HepG2 (cell line): ENCODE data around the gene ZNF670. TPM values are rescaled to one million over a fixed set of nuclear protein-coding genes. Genes with fewer than 3 reads are reported as not detected.
A peak's percentile ranks its signal among the peaks of the same experiment; 100 is the strongest.

Experiments used
- AGO1 ChIP-seq: fragments of 200-400 bp; formaldehyde crosslinking; IDR thresholded peaks from 2 replicates; pipeline ENCODE4 v1.6.1; 2017; ENCODE audit warnings: mild to moderate bottlenecking, low read depth, low read length, moderate library complexity; ENCODE audit not compliant: poor library complexity, severe bottlenecking
- GFI1 ChIP-seq: sonication (generic); formaldehyde crosslinking; IDR thresholded peaks from 2 replicates; pipeline ENCODE4 v1.5.0; 2020; ENCODE audit warnings: missing genetic modification reagents, mild to moderate bottlenecking, borderline replicate concordance
- JUND ChIP-seq: sonication (generic); formaldehyde crosslinking; IDR thresholded peaks from 2 replicates; pipeline ENCODE4 v1.8.0; 2022; ENCODE audit warnings: mild to moderate bottlenecking, missing genetic modification reagents
- SAP130 ChIP-seq: IDR thresholded peaks from 2 replicates; pipeline ENCODE4 v1.6.1; 2016; ENCODE audit warnings: low read depth
- SNAPC2 ChIP-seq: sonication (generic); formaldehyde crosslinking; IDR thresholded peaks from 2 replicates; pipeline ENCODE4 v1.8.1; 2022; ENCODE audit warnings: mild to moderate bottlenecking, missing genetic modification reagents
- ZFYVE20 ChIP-seq: sonication (generic); formaldehyde crosslinking; IDR thresholded peaks from 2 replicates; pipeline ENCODE4 v1.8.0; 2023; ENCODE audit warnings: low read depth, mild to moderate bottlenecking, moderate library complexity, missing genetic modification reagents, borderline replicate concordance
- ZNF501 ChIP-seq: sonication (generic); formaldehyde crosslinking; IDR thresholded peaks from 2 replicates; pipeline ENCODE4 v1.5.1; 2020; ENCODE audit warnings: mild to moderate bottlenecking, moderate library complexity, missing genetic modification reagents
- polyA plus RNA-seq, 8 experiments: library from polyadenylated mRNA; depleted of rRNA in 3 of 8; stranded (reverse) in 7 of 8; unstranded in 1 of 8; fragments of >200 nt; fragmentation: Illumina TruSeq in 4 of 8; extraction: Trizol in 4 of 8; gene quantifications; 2 replicates each; pipeline versions ENCODE4 v1.2.1 to v1.2.3, GENCODE V29; 2011 to 2016; ENCODE audit warnings: low read depth in 4 of 8, missing spikeins in 1 of 8, mixed read lengths in 1 of 8; ENCODE audit not compliant: insufficient read depth in 1 of 8
- total RNA-seq, 5 experiments: library from RNA; depleted of rRNA; stranded (reverse); fragments of >200 nt; fragmentation: Illumina TruSeq; extraction: Trizol; gene quantifications; 2 replicates each; pipeline ENCODE4 v1.2.3, GENCODE V29; 2016; ENCODE audit warnings: low read depth in 1 of 5
- TF ChIP-seq, protein P1 (sequence below): sonication (generic); formaldehyde crosslinking; IDR thresholded peaks from 2 replicates; pipeline ENCODE4 v1.5.1; 2020; ENCODE audit warnings: mild to moderate bottlenecking, missing genetic modification reagents, borderline replicate concordance
- TF ChIP-seq, protein P2 (sequence below): sonication (generic); formaldehyde crosslinking; IDR thresholded peaks from 2 replicates; pipeline ENCODE4 v1.9.0; 2021; ENCODE audit warnings: missing genetic modification reagents, borderline replicate concordance
- TF ChIP-seq, protein P3 (sequence below): sonication (generic); formaldehyde crosslinking; IDR thresholded peaks from 2 replicates; pipeline ENCODE4 v1.4.0; 2020; ENCODE audit warnings: missing genetic modification reagents
- TF ChIP-seq, protein P4 (sequence below): sonication (generic); formaldehyde crosslinking; IDR thresholded peaks from 2 replicates; pipeline ENCODE4 v1.4.0; 2020; ENCODE audit warnings: mild to moderate bottlenecking, missing genetic modification reagents, borderline replicate concordance

The ZNF670 gene
- total and polyA plus RNA-seq, 2 of the 13 experiments (the other 11 are each of a cell fraction or from before 2014, with no cell fraction given): 4.2 to 10.9 TPM

DNA sequence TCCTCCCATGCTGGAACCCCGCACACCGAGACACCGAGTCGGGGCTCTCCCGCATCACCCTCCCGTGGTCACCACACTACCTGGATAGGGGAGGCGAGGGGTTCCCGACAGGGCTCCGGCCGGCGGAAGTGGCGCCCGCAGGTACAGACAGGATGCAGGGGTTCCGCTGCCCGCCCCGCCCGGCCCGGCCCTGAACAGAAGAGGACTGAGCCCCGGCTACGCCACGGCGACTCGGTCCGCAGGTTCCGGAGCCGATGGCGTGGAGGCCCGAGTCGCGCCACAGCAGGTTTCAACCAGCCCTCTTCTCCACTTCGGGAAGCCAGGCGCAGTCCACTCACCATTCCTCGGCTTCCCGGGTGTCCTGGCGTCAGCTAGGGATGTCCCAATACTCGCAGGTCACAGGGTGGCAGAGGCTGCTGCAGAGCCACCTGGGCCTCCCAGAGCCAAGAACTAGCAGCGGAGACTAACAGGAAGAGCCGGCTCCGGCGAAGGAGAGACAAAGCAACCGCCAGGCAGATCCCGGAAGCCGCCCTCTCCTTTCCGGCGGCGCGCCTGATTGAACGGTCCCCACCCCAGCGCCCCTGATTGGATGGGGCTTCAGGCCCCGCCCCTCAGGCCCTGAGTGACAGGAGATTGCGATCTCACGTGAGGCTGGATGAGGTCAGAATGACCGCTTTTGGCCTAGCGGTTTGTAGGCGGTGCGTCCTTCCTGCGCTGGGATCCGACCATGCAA lies 25.4 kb upstream of the ZNF670 start, which contains the start of gene ZNF669 (continued):
- TF ChIP-seq GFI1 (CRISPR knock-in tag) (peak; percentile 50; the same call in 1 of the 2 replicates), ZFYVE20 (CRISPR knock-in tag) (no peak), JUND (no peak), AGO1 (no peak), SNAPC2 (no peak; the same call in 1 of the 2 replicates), SAP130 (peak; percentile 95), ZNF501 (peak; percentile 75)
- TF ChIP-seq, protein P1, sequence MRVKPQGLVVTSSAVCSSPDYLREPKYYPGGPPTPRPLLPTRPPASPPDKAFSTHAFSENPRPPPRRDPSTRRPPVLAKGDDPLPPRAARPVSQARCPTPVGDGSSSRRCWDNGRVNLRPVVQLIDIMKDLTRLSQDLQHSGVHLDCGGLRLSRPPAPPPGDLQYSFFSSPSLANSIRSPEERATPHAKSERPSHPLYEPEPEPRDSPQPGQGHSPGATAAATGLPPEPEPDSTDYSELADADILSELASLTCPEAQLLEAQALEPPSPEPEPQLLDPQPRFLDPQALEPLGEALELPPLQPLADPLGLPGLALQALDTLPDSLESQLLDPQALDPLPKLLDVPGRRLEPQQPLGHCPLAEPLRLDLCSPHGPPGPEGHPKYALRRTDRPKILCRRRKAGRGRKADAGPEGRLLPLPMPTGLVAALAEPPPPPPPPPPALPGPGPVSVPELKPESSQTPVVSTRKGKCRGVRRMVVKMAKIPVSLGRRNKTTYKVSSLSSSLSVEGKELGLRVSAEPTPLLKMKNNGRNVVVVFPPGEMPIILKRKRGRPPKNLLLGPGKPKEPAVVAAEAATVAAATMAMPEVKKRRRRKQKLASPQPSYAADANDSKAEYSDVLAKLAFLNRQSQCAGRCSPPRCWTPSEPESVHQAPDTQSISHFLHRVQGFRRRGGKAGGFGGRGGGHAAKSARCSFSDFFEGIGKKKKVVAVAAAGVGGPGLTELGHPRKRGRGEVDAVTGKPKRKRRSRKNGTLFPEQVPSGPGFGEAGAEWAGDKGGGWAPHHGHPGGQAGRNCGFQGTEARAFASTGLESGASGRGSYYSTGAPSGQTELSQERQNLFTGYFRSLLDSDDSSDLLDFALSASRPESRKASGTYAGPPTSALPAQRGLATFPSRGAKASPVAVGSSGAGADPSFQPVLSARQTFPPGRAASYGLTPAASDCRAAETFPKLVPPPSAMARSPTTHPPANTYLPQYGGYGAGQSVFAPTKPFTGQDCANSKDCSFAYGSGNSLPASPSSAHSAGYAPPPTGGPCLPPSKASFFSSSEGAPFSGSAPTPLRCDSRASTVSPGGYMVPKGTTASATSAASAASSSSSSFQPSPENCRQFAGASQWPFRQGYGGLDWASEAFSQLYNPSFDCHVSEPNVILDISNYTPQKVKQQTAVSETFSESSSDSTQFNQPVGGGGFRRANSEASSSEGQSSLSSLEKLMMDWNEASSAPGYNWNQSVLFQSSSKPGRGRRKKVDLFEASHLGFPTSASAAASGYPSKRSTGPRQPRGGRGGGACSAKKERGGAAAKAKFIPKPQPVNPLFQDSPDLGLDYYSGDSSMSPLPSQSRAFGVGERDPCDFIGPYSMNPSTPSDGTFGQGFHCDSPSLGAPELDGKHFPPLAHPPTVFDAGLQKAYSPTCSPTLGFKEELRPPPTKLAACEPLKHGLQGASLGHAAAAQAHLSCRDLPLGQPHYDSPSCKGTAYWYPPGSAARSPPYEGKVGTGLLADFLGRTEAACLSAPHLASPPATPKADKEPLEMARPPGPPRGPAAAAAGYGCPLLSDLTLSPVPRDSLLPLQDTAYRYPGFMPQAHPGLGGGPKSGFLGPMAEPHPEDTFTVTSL (CRISPR knock-in tag): peak; percentile 52; the same call in 1 of the 2 replicates
- TF ChIP-seq, protein P2, sequence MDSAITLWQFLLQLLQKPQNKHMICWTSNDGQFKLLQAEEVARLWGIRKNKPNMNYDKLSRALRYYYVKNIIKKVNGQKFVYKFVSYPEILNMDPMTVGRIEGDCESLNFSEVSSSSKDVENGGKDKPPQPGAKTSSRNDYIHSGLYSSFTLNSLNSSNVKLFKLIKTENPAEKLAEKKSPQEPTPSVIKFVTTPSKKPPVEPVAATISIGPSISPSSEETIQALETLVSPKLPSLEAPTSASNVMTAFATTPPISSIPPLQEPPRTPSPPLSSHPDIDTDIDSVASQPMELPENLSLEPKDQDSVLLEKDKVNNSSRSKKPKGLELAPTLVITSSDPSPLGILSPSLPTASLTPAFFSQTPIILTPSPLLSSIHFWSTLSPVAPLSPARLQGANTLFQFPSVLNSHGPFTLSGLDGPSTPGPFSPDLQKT (CRISPR knock-in tag): no peak
- TF ChIP-seq, protein P3, sequence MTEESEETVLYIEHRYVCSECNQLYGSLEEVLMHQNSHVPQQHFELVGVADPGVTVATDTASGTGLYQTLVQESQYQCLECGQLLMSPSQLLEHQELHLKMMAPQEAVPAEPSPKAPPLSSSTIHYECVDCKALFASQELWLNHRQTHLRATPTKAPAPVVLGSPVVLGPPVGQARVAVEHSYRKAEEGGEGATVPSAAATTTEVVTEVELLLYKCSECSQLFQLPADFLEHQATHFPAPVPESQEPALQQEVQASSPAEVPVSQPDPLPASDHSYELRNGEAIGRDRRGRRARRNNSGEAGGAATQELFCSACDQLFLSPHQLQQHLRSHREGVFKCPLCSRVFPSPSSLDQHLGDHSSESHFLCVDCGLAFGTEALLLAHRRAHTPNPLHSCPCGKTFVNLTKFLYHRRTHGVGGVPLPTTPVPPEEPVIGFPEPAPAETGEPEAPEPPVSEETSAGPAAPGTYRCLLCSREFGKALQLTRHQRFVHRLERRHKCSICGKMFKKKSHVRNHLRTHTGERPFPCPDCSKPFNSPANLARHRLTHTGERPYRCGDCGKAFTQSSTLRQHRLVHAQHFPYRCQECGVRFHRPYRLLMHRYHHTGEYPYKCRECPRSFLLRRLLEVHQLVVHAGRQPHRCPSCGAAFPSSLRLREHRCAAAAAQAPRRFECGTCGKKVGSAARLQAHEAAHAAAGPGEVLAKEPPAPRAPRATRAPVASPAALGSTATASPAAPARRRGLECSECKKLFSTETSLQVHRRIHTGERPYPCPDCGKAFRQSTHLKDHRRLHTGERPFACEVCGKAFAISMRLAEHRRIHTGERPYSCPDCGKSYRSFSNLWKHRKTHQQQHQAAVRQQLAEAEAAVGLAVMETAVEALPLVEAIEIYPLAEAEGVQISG (CRISPR knock-in tag): peak; percentile 73
- TF ChIP-seq, protein P4, sequence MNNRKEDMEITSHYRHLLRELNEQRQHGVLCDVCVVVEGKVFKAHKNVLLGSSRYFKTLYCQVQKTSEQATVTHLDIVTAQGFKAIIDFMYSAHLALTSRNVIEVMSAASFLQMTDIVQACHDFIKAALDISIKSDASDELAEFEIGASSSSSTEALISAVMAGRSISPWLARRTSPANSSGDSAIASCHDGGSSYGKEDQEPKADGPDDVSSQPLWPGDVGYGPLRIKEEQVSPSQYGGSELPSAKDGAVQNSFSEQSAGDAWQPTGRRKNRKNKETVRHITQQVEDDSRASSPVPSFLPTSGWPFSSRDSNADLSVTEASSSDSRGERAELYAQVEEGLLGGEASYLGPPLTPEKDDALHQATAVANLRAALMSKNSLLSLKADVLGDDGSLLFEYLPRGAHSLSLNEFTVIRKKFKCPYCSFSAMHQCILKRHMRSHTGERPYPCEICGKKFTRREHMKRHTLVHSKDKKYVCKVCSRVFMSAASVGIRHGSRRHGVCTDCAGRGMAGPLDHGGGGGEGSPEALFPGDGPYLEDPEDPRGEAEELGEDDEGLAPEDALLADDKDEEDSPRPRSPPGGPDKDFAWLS: no peak
